Measurements from ENCODE around the gene ZMIZ1.

Gene ZMIZ1

DNA sequence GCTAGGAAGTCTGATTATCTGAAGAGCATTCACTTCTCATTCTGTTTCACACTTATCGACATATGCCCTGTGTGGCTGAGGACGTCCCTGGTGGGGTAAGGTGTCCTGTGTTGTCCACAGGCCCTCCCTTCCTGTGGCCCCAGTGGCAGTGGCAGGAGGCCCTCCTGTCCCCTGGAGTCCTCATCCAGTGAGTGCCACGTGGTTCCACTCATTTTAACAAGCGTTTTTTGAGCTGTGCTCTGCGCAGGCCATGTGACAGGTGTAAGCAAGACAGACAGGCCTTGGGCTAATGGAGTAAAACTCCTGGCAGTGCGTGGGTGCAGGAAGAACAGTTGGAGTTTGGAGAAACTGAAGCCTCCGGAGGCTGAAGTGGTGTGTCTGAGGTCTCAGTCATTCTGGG lies 239.2 kb downstream of the ZMIZ1 start:
- DNase-seq (ENCODE audit: low spot score): no peak

DNA sequence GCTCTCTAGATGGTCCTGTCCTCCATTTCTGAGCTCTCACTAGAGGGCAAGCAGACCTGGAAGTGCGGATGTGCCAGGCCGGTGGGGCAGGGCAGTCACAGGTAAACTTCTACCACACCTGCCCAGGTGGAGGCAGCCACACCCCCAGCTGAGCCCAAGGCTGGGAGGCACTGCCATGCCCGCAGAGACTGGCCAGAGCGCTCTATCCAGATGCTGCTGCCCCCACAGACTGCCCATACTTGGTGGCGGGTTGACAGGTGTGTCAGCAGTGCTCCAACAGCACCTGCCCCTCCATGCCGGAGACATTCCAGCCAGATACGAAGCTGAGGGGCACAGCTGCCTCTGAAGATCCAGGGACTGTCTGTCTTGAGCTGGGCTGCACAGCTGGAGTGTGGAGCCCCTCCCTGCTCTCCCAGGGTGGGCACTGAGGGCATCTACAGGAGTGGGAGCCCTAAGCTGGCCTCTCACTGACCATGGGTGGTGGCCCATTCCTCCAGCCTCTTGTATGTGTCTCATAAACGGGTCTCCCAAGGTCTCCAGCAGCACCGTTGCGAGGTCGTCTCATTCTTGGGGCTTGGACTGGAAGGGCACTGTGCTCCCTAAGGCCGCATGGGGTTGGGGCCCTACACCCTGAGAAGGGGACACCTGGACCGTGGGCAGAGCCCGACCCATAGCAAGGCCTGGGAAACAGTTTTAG lies 240.4 kb downstream of the ZMIZ1 start:
- no peak for DNase-seq (ENCODE audit: low spot score)

DNA sequence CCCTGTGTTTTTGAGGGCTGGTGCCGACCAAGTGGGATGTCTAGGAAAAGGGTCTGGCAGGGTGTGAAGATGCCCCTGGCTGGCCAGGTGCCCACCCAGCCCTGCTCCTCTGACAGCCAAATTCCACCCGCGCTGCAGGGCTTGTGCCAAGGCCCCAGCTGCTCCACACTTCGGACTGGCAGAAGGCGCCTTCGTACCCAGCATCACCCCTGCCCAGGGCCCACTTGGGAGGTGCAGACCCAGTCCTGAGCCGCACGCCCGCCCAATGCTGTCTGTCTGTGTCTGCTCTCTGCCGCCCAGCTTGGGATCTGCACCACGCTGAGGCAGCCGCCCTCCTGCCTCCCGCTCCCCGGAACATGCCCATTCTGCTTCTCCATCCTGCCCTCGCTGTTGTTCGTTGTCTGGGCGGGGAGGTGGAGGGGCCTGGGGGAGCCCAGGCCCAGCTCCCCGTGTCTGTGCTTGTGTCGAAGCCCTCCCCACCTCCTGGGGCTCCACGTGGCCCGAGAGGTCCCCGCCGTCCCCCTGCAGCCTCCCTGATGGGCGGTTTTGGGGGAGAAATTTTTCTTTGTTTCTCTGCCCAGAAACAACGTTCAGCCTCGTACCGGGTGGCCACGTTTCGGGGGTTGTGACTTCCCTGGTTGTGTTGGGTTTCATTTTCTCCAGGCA lies 241.6 kb downstream of the ZMIZ1 start:
- DNase-seq (ENCODE audit: low spot score): no peak

DNA sequence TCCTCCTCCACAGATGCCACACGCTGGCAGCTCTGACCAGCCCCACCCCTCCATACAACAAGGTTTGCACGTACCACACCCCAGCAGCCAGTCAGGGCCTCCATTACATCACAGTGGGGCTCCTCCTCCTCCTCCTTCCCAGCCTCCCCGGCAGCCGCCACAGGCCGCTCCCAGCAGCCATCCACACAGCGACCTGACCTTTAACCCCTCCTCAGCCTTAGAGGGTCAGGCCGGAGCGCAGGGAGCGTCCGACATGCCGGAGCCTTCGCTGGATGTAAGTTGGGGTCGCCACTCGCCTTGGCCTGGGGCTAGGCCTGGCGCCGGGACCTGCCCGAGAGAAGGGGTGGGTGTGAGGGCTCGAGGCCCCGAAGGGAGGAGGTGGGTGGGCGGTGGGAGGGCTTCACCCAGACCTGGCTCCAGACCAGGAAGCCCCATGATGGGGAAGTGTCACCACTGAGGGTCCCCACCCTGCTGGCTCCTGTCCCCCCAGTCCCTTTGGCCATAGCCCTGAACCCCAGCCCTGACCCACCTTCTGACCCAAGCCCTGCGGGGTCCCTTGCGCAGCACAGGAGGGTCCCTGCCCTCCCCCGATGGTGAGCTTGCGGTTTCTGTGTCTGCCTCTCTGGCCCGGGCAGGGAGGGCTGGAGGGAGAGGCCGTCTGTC lies 242.3 kb downstream of the ZMIZ1 start:
- no peak for DNase-seq (ENCODE audit: low spot score)

DNA sequence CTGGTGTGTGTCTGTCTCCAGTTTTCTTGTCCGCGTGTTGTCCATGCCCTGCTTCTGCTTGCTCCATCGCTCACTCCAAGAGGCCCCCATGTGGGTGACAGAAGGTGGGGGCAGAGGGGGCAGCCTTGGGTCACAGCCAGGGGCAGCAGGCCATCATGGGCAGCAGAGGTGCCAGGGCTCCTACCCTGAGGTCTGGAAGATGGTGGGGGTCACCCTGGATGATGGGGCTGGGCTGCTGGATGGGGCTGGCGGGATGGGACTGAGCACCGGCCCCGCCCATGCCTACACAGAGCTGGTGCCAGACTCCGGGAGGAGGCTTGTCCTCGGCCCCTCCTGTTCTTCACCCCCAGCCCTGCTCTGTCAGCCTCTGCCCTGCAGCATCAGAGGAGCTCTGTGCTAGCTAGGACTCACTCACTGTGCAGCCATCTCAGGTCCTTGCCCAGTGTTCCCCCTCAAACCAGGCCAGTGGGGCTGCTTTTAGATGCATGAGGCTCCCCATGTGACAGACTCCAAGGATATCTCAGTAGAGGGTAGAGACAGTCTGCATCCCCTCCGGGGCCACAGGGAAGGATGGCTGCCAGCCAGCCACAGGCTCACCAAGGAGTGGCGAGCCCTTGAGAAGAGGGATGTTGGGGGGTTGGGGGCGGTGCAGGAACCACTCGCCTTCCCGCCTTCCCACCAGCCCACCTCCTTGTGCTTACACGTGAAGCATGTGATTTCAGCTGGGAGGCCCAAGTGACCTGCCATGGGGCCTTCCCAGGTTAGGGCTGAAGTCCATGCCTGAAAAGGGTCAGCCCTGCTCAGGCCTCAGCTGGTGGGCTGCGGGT lies 243.0 kb downstream of the ZMIZ1 start:
- DNase-seq (ENCODE audit: low spot score): no peak

DNA sequence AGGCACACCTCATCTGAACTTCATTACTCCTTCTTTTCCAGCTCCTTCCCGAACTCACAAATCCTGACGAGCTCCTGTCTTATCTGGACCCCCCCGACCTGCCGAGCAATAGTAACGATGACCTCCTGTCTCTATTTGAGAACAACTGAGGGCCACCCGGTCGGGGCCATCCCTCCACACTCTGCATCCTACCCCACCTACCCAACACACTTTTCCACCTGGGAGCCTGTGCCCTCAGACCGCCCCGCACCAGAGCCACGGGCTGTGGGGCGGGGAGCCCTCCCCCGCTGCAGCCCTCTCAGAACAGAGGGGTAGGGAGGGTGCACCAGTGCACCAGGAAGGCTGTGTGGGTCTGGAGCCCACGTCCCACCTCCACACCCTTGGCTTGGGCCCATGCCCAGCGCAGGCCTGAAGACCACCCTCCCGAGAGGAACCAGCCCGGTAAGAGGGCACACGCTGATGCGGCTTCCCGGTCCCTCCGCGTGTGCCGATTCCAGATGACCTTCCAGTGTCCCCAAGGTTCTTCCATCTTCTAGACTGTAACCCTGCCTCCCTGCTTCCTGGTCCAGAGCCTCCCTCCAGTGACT lies 243.9 kb downstream of the ZMIZ1 start:
- no peak for DNase-seq (ENCODE audit: low spot score)

DNA sequence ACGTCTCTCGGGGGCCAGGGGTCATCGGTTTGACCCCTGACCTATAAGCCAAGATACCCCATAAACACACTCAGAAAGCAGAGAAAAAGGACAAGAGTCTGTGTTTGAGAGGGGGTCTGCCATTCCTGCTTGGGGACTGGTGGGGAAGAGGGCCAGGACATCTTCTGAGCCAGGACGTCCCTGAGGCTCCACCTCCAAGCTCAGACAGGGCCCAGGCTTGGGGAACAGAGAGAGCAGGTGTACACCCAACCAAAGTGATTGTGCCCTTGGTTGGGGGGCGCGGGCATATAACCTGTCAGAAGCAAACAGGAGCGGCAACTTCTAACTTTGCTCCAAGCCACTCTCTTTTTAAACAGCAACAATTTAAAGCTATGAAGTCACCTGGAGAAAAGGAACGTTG lies 244.6 kb downstream of the ZMIZ1 start:
- DNase-seq (ENCODE audit: low spot score): no peak

DNA sequence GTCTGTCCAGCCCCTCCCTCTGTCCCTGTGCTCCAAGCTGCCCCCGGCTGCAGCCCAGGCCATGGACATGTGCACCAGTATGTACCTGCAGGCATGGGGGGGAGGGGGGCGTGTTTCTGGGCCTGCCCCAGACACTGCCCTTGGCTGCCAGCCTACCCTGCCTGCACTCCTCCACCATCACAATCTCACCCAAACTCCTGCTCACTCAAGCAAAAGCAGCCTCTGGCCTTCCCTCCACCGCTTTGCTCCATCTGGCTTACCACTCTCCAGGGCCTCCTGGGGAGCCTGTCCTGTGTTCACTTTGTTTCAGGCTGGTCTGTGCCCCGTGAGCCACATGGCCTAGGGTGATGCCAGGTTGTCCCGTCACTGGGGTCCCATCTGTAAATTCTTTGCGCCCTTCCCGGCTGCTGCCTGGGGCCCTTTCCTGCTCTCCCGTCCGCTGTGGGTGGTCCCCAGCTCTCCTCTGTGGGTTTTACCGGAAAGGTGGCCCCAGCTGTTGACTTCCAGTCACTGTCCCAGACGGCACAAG lies 245.2 kb downstream of the ZMIZ1 start:
- DNase-seq (ENCODE audit: low spot score): no peak

DNA sequence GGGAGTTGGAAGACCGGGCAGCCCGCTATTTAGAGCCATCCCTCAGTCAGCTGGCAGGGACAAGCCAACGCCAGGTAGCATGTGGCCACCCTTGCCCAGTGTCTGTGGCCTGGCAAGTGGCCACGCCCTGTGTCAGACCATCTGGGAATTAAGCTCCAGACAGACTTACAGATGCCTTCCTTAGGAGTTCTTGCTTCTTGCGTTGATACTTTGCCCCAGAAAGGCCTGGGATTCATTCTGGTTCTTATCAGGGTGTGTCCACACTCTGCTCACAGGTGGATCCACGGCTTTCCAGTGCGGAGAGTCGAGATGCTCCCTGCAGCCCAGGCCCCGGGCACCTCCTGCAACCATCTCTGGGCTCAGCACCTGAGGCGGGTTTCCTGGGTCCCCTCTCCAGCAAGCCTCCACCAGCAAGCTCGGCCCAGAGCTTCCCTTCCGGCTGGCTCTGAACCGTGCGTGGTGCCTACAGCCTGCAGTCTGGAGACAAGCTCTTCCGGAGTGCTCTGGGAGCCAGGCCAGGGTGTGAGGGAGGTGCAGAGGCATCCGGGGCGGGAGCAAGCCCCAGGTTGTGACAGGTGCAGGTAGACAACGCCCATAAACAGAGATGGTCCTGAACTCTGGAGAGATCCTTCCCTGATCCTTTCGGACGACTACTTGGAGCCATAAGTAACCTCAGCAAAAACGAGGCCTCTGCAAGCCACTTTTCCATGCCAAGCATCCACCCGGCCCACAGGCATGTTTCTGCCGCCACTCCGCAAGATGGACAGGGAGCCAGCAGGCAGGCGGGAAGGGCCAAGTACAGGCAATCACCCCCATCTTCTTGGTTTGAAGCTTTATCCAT lies 246.2 kb downstream of the ZMIZ1 start:
- no peak for DNase-seq (ENCODE audit: low spot score)

DNA sequence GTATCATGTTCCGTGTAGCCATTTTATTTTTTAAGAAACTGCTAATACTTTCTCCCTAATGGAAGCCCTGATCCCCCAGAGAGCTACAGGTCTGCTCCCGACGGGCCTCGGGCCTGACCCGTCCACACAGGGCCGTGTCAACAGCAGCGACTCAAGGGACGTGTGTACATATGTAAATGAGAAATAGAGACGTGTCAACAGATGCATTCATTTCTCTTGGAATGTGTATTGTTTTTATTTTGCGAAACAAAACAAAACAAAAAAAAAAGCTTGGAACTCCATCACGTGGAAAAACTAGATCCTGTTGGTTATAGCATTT lies 246.8 kb downstream of the ZMIZ1 start:
- no peak for DNase-seq (ENCODE audit: low spot score)

DNA sequence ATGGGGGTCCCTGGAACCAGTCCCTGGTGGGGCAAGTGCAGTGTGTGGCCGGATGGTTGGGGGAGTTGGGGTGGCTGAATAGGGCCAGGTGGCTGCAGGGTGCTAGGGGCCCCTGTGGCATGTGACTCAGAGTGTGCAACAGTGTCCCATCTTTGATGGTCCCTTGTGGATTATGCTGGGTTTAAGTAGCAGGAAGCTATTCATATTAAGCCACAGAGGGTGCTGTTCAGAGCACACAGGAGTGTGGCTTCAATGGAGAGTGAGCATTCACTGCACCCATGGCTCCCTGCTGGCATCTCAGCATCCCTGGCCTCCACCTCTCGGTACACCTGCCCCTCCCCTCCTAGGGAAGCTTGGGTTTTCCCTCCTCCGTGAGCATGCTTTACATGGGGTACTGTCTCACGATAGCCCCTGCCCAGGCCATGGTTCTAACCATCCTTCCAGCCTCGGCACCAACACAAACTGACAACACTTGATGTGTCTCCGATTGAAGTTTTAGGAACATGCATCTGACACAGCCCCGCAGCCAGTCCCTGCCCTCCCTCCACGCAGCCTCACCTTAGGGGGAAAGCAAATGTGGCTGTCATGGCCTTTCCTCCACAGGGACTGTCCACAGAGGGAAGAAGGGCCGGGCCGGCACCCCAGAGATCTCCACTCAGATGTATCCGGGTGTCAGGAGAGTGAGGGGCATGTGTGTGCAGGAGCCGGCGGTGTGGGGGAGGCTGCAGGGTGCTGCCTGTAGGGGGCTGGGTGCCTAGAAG lies 248.1 kb downstream of the ZMIZ1 start:
- DNase-seq (ENCODE audit: low spot score): no peak

DNA sequence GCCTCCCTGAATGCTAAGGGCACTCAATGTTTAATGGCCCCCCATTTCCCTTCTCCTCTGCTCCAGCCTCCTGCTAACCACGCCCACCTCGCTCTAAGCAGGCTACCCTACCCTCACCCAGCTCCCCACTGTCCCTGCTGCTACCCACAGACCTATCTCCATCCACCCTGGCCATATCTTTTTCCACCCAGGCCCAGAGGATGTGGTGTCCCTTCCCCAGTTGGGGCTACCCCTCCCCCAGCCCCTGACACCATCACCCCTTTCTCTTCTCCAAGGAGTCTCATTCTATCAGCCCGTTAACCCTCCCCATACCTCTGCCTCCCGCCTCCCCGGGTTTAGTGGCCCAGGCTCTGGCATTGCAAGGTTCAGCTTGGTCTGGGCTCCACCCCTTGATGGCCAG lies 249.6 kb downstream of the ZMIZ1 start:
- DNase-seq (ENCODE audit: low spot score): no peak

DNA sequence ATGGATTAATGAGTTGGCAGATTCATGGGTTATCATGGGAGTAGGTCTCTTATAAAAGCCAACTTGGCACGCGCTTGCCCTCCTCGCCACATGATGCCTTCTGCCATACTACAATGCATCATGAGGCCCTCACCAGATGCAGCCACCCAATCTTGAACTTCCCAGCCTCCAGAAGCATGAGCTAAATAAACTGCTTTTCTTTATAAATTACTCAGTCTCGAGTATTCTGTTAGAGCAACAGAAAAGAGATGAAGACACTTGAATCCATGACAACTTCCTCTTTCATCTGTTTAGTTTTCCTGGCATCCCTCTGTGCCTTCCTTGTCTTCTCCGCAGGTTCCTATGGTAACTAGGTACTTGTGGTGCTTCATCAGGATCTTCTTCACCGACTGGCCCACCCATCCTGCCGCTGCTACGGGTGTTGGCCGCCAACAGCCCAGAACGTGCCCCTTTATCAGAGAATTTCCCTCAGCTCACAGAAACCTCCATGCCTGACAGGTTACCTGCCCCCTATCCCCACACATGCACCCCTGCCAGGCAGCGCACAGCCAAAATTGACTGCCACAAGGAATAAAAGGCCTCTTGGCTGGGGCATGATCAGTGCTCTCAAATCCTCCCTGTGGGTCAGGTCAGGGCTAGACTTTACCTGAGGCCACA lies 250.5 kb downstream of the ZMIZ1 start:
- DNase-seq (ENCODE audit: low spot score): no peak

DNA sequence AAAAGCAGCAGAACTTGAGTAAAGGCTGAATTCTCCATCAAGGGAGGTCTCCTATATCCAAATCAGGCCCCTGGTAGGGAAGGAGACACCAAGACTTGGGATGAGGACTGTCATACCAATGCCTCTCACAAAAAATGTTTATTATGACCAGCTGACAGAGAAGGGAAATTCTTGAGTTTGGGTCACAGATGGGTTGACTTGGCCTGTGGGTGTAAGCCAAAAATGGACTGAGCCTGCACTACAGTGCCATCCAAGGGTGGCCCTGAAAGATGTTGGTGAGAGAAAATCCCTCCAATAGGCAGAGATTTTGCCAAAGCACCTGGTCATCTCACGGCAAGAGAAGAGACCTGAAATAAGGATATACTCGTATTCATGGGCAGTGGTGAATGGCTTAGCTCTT lies 251.6 kb downstream of the ZMIZ1 start:
- no peak for DNase-seq (ENCODE audit: low spot score)

DNA sequence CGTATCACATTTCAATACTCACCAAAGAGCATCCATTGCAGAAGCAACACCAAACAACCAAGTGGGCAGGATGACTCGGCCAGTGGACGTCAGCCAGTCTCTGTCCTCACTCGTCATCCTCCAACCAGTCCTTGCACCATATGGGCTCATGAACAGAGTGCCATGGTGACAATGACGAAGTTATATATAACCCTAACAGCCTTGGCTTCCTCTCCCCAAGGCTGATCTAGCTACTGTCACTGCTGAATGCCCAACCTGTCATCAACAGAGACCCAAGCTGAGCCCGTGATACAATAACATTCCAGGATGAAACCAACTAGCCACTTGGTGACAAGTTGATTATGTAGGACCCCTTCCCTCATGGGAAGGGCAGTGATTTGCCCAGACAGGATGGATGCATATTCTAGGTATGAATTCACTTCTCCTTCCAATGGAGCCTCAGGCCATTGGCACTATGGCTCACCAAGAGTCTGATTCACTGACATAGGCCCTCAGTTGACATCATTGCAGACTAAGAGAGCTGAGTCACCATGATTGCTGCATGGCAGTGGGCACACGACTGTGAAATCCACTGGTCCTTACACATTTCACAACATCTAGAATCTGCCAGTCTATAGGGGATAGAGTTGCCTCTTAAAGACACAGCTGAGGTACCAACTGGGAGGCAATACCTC lies 252.2 kb downstream of the ZMIZ1 start:
- DNase-seq (ENCODE audit: low spot score): peak; percentile 65

DNA sequence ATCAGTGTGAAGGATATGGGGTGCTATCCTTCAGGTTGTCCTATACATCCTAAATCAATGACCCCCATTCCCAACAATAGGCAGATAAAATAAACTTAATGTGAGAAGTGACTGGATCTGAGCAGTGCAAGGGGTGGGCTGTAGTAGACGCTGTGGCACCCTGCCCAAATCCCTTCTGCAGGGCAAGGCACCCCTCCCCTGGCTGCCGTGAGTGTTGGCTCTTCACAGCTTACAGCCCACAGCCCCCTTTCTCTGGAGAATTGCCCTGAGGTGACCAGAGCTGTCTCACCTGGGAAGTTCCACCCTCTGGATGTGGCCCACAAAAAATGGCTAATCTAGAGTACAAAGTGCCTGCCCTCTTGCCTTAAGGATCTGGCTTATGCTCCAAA lies 252.7 kb downstream of the ZMIZ1 start:
- DNase-seq (ENCODE audit: low spot score): no peak

DNA sequence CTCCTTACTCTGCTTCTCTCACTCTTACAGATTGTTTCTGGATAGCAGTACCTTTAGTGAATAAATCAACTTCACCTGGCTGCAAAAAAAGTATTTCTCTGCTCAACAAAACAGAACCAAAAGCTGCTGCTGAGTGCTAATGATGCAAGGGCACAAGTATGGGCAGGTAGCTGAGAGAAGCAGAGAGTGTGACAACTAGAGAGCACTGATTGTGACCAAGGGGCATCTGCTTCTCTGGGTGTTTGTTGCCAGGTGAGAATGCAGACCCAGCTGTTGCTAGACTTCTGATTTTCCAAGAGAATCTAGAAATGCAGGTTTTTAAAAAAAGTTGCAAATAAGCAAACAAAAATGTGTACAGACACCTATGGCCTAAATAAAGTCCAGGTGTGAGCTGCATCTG lies 253.2 kb downstream of the ZMIZ1 start:
- no peak for DNase-seq (ENCODE audit: low spot score)

DNA sequence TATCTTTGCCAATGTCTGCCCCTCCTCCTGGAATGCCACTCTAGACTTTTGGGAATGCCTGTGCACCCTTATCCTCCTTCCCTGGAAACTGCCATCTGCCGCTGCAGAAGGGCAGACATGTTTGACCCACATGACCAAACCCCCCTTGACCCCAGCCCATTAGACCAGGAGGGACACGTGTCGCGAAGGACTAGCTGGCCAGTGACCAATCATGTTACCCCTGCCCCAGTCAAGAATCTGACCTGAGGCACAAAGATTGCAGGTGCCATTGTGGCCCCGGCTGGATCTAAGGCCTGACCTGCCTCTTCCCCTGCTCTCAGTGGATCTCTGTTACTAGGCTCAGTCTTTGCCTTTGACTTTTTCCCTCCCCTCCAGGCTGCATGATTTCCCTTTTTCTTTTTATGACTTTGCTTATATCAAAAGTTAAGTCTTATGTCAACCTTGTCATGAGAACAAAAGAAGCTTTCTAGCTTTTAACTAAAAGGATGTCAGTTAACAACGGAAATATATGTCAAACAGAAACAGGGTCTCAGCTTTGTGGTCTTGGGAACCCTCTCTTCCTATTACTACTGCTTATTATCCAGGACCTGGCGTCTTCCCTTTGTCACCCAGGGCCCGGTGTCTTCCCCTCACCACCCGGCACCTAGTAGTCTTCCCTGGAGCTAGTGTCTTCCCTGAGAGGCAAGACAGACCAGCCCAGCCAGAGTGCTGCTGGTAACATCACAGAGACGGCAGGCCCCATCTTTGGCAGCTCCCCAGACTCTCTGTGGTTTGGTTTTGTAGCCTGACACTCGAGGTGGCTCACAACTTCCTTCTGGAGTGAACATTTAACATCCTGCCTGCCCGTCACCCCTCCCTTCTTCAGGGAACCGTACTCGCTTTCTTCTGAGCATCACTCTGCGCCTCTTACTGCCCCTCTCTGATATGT lies 254.1 kb downstream of the ZMIZ1 start:
- no peak for DNase-seq (ENCODE audit: low spot score)

Measured in kidney capillary endothelial cell (primary cell).